GM19372 (cell line): ENCODE results near the gene OR5AC2.
A peak's percentile ranks its signal among the peaks of the same experiment; 100 is the strongest.

ENCODE experiments used
- ATAC-seq: cut with Tn5 transposase; IDR thresholded peaks from one replicate; pipeline ENCODE4 v1.9.1; 2021; ENCODE audit warnings: mild to moderate bottlenecking, low read depth, moderate library complexity; ENCODE audit not compliant: unreplicated experiment

OR5AC2 gene, protein sequence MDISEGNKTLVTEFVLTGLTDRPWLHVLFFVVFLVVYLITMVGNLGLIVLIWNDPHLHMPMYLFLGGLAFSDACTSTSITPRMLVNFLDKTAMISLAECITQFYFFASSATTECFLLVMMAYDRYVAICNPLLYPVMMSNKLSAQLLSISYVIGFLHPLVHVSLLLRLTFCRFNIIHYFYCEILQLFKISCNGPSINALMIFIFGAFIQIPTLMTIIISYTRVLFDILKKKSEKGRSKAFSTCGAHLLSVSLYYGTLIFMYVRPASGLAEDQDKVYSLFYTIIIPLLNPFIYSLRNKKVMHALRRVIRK

DNA sequence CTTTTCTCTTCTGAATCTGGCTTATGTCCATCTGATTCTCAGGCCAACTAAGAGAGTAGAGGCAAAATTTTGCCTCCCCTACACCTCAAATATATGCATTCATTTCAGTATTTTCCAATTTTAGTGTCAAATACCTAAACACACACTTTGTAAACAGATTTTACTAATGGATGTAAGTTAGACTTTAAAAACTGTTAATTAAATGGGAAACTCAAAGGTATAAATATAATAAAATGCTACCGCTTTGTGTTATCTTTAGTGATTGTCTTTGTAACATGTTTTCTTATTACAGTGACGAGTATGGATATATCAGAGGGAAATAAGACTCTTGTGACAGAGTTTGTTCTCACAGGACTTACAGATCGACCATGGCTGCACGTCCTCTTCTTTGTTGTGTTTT lies at the start of gene OR5AC2:
TSS of gene OR5AC2 (plus strand) at position 301 of the 400 bp plus-strand sequence. CDS start at position 301, 0 bp downstream.
- no peak for ATAC-seq

DNA sequence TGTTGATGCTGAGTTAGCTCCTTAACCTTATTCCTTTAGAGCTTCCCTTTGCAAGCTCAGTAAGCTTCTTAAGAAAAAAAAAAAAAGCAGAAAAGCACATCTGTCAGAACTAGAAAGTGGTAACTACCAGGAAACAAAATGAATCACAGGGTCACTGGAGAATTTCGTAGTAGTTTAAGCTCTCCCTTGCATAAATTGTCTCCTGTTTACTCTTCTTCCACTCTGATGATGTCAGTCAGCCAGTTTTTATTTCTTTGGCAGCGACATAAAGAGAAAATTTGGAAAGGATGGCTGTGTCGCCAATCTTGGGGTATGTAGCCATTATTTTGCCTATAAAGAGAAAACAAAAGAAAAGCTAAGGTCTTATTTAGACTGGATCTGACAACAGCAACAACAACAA lies 48.7 kb upstream of the OR5AC2 start:
- no peak for ATAC-seq

DNA sequence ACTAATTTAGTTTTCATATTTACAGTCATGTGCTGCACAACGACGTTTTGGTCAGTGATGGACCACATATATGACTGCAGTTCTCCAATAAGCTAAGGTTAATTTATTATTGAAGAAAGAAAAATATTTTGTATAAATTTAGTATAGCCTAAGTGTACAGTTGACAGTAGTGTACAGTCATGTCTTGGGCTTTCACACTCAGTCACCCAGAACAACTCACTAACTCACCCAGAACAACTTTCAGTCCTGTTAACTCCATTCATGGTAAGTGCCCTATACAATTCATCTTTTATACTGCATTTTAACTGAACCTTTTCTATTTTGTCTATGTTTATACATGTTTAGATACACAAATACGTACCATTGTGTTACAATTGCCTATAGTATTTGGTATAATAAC lies 48.1 kb upstream of the OR5AC2 start:
- ATAC-seq = peak; percentile 5

DNA sequence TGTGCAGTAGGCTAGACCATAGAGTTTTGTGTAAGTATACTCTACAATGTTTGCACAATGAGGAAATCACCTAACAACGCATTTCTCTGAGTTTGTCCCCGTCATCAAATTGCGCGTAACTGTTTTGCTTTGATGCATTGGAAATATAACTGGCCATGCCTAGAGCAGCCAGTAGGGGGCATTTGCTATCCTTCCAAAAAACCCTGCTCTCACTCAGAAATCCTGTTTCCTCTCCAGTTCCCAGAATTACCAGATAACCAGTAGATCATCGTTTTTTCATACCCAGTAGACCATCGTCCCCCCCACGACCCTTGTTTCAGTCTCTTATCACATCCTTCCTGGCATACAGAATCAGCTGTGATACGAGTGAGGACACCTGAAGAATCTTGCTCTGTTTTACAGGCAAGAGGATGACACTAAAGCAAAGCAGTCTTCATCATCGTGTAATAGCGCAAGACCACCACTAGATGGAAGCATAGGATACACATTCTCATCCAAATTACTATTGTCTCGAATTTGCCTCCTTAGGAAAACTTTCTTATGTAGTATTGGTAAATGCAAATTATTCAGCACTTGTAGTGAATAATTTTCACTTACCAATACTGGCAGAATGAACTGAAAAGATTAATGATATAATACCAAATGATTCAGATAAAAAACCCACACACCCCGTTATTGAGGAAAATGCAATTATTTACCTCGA lies 47.5 kb upstream of the OR5AC2 start:
- peak; percentile 93 for ATAC-seq

DNA sequence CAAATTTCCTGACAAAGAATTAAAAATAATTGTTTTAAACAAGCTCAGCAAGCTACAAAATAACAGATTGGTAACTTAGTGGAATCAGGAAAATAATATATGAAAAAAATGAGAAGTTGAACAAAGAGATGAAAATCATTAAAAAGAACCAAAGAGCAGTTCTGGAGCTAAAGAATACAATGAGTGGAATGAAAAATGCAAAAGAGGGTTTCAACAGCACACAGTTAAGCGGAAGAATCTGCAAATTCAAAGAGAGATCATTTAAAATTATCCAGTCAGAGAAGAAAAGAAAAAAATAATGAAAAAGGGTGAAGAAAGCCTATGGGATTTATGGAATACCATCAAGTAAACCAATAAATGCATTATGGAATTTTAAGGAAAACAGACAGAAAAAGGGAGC lies 45.6 kb upstream of the OR5AC2 start:
- no peak for ATAC-seq

DNA sequence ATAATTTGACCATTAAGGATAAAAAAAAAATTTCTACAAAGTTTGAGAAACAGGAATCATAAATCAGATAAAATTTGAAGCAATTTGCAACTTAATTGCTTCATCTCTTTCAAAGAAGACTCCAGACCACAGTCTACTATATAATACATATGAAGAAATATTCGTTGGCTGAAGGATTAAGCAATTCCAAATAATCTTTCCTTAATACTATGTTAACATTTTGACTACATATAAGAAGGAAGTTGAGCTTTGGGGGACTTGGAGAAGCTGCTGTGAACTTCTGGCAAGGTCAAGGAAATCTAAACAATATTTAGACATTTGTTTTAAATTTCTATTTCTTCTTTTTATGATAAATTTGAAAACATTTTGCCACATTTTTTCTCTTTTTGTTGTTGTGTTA lies 38.4 kb upstream of the OR5AC2 start:
- ATAC-seq = no peak

DNA sequence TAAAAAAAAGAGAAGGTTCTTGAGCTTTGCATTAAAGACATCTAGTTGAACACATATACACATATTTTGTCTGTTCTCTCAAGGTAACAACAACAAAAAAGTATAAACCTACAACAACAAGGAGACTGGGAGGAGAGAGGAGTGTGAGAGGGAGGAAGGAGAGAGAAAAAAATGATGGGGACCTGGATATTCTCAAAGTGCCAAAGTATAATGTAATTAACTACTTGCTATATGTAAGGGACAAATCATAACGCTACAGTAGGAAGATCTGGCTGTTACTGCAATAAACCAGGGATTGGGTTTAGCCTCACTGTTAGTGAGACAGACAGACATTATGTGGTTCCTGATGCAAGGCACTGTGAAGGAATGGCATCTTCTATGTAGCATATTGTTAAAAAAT lies 37.7 kb upstream of the OR5AC2 start:
- ATAC-seq = no peak

DNA sequence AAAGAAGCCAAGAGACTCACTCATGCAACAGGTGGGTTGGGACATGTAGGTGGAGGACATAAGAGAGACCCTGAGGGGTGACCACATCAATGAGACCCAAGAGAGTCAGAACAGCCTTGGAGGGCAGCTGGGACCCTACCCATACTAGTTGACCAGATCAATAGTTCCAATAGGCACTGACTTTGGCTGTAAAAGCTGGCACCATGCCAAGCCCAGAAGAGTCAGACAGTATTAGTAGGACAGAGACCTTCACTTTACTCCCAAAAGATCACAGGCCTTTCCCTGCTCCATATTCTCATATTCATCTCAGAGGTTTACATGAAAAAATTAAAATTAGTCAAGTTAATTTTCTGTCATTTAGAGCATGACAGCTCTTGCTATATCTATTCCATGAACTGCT lies 30.9 kb upstream of the OR5AC2 start:
- no peak for ATAC-seq

DNA sequence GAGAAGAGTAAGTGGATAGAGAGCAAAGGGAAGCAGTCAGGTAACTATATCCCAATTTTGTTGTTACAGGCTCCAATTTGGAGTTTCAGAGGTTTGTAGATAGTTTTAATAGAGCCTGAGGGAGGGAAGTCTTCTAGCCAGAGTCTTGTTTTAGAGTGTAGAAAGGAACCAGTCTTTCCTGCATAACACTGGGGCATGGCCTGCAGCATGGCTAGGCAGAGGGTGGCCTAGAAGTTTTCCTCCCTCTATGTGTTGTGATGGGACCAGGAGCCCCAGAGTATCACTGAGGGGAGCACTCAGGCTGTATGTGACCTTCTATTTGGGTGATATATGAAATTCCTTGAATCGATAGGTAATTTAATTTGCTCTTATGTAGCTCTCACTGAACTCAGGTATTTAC lies 29.3 kb upstream of the OR5AC2 start:
- no peak for ATAC-seq

DNA sequence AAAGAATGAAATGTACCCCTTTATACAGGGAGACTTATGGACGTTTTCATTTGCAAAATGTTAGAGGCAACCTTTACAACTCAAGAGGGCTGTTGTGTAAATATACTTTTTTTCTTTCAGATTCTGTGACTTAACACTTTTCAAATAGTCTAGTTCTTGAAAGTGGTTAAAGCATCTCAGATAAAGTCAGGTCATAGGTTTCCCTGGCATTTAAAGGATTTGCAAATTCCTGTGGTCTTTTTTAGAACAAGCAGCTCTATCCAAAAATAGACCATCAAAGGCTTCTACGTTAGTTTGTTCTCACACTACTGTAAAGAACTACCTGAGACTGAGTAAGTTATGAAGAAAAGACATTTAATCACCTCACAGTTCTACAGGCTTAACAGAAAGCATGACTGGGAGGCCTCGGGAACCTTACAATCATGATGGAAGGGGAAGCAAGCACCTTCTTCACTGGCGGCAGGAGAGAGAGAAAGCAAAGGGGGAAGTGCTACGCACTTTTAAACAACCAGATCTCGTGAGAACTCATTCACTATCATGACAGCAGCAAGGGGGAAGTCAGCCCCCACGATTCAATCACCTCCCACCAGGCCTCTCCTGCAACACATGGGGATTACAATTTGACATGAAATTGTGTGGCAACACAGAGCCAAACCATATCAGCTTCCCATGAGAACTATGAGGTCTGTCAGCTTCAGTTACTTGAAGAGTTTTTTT lies 28.6 kb upstream of the OR5AC2 start:
- no peak for ATAC-seq

DNA sequence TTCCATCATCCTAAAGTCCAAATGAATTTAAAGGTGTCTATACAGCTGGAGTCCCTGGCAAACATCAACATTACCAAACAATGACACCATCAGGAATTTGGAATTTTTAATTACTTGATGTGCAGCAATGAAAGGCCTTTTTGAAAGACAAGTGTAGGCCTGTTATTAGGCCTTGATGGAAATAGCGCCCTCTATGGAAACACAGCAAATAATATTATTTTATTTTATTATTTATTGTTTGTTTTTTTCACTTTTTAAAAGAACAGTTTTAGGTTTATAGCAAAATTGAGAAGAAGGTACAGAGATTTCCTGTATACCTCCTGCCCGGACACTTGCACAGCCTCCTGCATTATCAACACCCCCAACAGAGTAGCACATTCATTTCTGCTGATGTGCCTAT lies 18.1 kb upstream of the OR5AC2 start:
- ATAC-seq = no peak

DNA sequence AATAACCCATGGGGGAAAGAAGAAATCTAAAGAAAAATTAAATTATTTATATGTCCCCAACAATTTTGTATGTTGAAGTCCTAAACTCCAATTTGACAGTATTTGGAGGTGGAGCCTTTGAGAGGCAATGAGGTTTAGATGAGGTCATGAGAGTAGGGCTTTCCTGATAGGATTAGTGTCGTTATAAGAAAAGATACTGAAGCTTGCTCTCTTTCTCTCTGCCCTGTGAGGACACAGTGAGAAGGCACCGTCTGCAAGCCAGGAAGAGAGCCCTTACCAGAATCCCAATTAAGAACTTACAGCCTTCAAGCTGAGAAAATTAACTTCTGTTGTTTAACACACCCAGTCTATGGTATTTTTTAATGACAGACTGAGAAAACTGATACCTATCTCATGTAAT lies 16.1 kb upstream of the OR5AC2 start:
- ATAC-seq = no peak

DNA sequence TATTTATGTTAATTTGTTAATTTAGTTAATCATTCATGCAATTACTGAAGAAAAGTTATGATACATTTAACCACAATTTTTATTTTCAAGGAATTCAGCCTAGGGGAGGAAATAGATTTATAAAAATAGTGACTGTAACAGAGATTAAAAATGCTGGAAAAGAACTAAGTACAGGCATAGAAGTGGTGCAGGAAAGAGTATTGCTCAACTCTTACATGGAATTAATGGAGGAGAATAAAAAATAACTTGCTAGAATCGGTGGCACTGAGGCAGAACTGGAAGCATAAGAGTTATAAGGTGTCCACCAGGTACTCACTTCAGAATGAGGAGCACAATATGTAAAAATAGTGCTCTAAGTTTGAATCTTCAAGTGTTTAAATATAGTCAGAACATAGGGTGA lies 13.5 kb upstream of the OR5AC2 start:
- ATAC-seq = no peak

DNA sequence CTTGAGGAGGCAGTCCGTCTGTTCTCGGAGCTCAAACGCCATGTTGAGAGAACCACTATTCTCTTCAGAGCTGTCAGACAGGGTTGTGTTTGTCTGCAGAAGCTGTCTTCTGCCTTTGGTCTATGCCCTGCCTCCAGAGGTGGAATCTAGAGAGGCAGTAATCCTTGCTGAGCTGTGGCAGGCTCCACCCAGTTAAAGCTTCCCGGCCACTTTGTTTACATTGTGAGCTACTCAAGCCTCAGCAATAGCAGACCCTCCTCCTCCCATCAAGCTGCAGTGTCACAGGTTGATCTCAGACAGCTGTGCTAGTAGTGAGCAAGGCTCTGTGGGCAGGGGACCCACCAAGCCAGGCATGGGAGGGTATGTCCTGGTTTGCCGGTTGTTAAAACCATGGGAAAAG lies 8.9 kb downstream of the OR5AC2 start:
- ATAC-seq = no peak

DNA sequence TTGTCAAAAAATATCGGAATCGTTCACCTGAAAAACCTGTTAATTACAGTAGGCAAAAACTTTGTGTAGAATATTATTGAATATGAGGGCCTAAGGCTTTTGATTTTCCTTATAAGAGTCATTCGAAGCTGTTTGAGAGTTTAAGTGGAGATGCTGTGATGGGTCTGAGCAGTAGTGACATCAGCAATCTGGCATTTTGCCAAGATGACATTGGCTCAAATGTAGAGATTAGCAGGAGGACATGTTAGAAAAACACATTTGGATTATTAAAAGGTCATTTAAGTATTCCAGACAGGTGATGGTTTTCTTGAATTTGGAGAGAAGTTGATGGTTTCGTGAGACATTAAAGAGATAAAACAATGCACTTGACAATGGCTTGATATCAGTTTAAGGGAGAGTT lies 12.9 kb downstream of the OR5AC2 start:
- ATAC-seq = no peak

DNA sequence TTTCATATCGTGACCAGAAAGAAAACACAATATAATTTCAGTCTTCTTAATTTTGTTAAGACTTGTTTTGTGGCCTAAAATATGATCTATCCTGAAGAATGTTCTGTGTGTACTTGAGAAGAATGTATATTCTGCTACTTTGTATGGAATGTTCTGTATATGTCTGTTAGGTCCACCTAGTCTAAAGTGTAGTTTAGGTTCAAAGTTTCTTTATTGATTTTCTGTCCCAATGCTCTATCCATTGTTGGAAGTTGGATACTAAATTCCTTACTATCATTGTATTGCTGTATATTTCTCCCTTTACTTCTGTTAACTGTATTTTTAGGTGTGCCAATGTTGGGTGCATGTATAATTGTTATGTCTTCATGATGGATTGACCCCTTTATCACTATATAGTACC lies 21.2 kb downstream of the OR5AC2 start:
- ATAC-seq = no peak

DNA sequence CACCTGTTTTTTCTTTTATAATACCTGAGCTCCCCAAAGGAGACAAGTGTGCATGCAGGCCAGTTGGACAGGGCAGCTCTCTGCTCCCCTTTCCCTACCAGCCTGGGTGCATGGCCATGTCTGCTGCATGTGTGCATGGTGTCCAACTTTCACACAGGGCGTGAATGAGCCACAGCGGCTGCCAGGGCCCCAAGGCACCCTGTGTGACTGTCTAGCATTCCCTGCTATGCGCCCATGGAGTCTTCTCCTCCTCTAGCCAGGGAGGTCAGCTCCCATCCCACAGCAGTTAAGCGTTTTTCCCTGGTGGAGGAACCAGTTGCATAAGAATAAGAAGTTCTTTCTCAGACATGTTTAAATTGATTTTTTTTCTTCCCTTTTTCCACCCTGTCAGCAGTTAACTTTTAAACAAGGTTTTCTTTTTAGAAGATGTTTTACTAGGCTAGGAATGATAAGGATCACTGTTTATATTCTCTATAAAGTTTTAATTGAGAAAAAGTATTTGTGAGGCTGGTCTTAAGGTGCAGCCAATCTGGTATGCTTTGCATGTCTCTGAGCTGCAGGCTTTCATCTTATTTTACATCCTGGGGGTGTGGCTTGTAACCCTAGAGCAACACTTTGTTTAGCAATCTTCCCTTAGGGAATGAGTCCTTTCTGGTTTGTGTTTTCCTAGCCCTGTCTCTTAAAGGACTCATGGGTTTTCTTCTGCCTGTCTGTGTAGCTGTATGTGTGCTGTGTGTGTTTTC lies 23.0 kb downstream of the OR5AC2 start:
- ATAC-seq = no peak

DNA sequence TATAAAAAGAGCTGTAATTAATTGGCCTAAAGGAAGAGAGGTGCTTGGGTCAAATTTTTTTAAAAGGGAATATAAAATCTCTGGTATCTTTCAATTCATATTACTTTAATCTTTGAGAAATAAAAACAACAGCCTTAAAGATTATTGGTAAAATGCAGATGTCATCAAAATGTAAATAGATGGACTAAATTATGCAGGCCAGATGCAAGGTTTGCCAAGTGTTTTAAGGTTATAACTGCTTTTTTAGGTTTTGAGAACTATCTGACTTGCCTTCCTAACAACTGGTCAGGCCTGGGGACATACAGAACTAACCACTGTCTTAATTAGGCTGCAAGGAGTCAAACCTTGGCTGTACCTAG lies 23.6 kb downstream of the OR5AC2 start:
- no peak for ATAC-seq

DNA sequence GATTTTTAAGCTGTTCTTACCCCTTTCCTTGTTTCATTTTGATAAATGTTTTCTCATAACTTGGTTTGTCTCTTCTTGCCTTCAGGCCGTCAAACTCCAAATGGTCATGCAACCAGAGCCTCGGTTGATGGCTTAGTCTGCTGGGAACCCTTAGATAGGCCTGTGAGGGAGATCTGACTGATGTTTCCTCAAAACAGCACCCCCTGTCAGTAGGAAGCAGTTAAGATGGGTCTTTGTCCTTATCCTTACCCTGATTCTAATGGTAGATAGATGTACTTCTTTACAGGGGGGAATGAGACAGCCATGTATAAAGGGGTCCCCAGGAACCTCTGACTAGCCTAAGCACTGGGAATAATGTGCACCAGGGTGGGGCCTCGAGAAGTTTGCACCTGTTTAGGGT lies 27.3 kb downstream of the OR5AC2 start:
- no peak for ATAC-seq

DNA sequence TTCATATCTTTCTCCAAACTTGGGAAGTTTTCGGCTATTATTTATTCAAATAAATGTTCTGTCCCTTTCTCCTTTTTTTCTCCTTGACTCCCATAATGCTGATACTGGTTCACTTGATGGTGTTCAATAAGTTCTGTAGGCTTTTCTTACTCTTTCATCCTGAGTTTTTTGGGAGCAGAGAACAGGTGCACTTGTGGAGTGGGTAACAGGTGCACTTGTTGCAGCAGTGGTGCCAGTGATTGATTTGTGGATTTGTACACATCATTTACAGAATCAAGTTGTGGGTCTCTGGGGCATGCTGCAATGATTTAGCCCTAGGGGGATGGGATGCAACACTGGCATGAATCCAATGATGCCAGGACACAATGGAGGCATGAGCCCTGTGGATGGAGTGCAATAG lies 28.7 kb downstream of the OR5AC2 start:
- no peak for ATAC-seq

DNA sequence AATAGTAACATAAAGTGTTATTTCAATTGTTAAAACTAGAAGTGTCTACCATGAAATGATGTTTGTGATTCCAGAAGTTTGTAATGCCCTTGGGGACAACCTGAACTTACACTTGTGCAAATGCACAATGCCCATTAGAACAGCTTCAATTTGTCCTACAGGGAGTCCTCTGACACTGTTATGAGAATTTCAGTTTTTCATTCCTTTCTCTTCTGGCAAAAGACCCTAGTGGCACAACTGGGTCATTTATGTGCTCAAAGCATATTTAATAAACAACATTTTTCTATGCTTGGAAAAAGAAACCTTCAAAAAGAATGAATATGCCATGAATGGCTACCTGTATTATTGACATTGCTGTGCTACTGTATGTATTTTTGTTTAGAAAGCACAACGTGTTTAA lies 43.4 kb downstream of the OR5AC2 start, which contains the start of gene OR5H1:
TSS of gene OR5H1 (plus strand) at position 301 of the 400 bp plus-strand sequence. CDS start 1,977 bp downstream, outside the sequence.
- ATAC-seq = no peak
